Progenitor cell of endocrine pancreas (in vitro differentiated cells): Measurements from ENCODE around the gene PLSCR2. TPM values are rescaled to one million over a fixed set of nuclear protein-coding genes. Genes with fewer than 3 reads are reported as not detected.

Experiments
- DNase-seq: peaks from one replicate; pipeline ENCODE4 v3.0.0; 2021; ENCODE audit warnings: low spot score; ENCODE audit not compliant: unreplicated experiment
- H3K27ac Mint-ChIP-seq: 2 replicates; pipeline ENCODE4 v1.8.0; 2021; ENCODE audit warnings: mild to moderate bottlenecking, moderate library complexity, mixed read lengths
- H3K27me3 Mint-ChIP-seq: 2 replicates; pipeline ENCODE4 v1.8.0; 2021; ENCODE audit warnings: mixed read lengths
- H3K36me3 Mint-ChIP-seq: 2 replicates; pipeline ENCODE4 v1.8.0; 2022; ENCODE audit warnings: mixed read lengths; ENCODE audit not compliant: insufficient read depth
- H3K4me1 Mint-ChIP-seq: 2 replicates; pipeline ENCODE4 v1.8.0; 2021; ENCODE audit warnings: low read depth, mixed read lengths
- H3K4me3 Mint-ChIP-seq: 2 replicates; pipeline ENCODE4 v1.8.0; 2021; ENCODE audit warnings: low read depth, mild to moderate bottlenecking, moderate library complexity, mixed read lengths
- H3K9me3 Mint-ChIP-seq: 2 replicates; pipeline ENCODE4 v1.8.0; 2021; ENCODE audit warnings: low read depth, mixed read lengths
- CTCF ChIP-seq: fragments of 200-600 bp; sonication (generic); IDR thresholded peaks from one replicate; pipeline ENCODE4 v1.5.0; 2021; ENCODE audit warnings: antibody characterized with exemption, mild to moderate bottlenecking; ENCODE audit not compliant: unreplicated experiment
- total RNA-seq: library from RNA; stranded (reverse); gene quantifications from 2 replicates; pipeline ENCODE4 v1.2.1, GENCODE V29; 2021

PLSCR2 gene
- total RNA-seq, 1 donor from 2014 or later, result not detected

GRCh38 chr3:146507331-146508120 lies 38.2 kb upstream of the PLSCR2 start:
- peaks cover 24% of the 10 kb centered on the region for H3K36me3 Mint-ChIP-seq
- H3K9me3 Mint-ChIP-seq, result peaks cover 22% of the 10 kb centered on the region
- peaks cover 56% of the 10 kb centered on the region for H3K4me1 Mint-ChIP-seq
- no peak overlapping the region for H3K27ac Mint-ChIP-seq
- TF ChIP-seq CTCF, result no peak
- no peak for DNase-seq
- no peak overlapping the region for H3K4me3 Mint-ChIP-seq
- H3K27me3 Mint-ChIP-seq, result no peaks in the 10 kb centered on the region

DNA sequence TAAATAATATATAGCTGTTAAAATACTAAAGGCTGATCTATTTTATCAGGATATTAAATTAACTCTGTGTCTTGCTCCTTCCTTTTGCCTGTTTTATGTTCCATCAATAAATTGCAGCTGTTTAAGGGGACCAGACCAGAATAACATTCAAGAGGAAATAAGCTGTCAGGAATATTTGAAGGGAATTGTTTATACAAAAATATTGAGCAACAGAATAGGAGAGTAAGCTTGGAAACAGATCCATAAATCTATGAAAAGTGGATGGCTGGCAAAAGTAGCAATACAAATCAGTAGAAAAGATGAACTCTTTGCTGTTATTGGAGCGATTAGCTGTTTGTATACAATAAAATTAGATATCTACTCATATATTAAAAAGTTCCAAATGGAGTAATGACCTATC lies 36.2 kb upstream of the PLSCR2 start:
- H3K9me3 Mint-ChIP-seq, result peaks cover 22% of the 10 kb centered on the region
- no peak overlapping the region for H3K27ac Mint-ChIP-seq
- H3K27me3 Mint-ChIP-seq, result no peaks in the 10 kb centered on the region
- no peak for DNase-seq
- peaks cover 19% of the 10 kb centered on the region for H3K36me3 Mint-ChIP-seq
- no peak for TF ChIP-seq CTCF
- H3K4me1 Mint-ChIP-seq, result peaks cover 38% of the 10 kb centered on the region
- no peak overlapping the region for H3K4me3 Mint-ChIP-seq

- no peak for DNase-seq
- Mint-ChIP-seq H3K36me3 (peaks cover 14% of the 10 kb centered on the region), H3K27me3 (no peaks in the 10 kb centered on the region), H3K4me1 (peaks cover 33% of the 10 kb centered on the region), H3K27ac (peak overlapping the region; percentile 59), H3K9me3 (peaks cover 18% of the 10 kb centered on the region), H3K4me3 (no peak overlapping the region)
- no peak for TF ChIP-seq CTCF
These were observed 35.3 kb upstream of the PLSCR2 start for GRCh38 chr3:146504498-146505197.

GRCh38 chr3:146503461-146504202 lies 34.3 kb upstream of the PLSCR2 start:
- Mint-ChIP-seq H3K27me3 (no peaks in the 10 kb centered on the region), H3K27ac (peak overlapping the region; percentile 82), H3K4me3 (no peak overlapping the region), H3K9me3 (peaks cover 16% of the 10 kb centered on the region), H3K4me1 (peaks cover 33% of the 10 kb centered on the region), H3K36me3 (peaks cover 12% of the 10 kb centered on the region)
- no peak for DNase-seq
- TF ChIP-seq CTCF, result peak; percentile 37

DNA sequence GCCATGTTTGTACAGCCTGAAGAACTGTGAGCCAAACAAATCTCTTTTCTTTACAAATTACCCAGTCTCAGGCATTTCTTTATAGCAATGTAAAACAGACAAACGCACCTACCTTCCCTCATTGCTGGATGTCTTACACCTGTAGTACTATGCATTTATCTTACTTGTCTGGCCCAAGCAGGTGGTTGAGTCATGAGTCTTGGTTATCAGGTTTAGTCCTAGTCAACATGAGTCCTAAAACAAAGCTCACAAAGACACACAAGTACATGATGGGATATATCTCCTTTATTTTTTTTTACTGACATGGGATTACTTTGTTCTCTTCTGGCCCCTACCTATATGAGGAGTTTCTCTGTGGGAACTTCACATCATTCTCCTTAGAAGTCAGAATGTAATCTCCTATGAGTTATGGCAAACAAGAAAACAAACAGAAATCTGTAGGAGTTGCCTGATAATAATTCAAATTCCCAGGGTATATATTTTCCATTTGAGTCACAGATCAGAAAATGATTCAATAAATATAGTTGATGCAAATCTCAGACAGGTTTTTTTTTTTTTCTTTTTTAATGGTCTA lies 33.6 kb upstream of the PLSCR2 start:
- DNase-seq, result no peak
- Mint-ChIP-seq H3K36me3 (peaks cover 7% of the 10 kb centered on the region), H3K4me1 (peaks cover 30% of the 10 kb centered on the region), H3K4me3 (no peak overlapping the region), H3K27ac (peak overlapping the region; percentile 82), H3K27me3 (no peaks in the 10 kb centered on the region), H3K9me3 (peaks cover 10% of the 10 kb centered on the region)
- TF ChIP-seq CTCF, result no peak
